ENCODE data around the gene TOMM20L.

The TOMM20L gene

DNA sequence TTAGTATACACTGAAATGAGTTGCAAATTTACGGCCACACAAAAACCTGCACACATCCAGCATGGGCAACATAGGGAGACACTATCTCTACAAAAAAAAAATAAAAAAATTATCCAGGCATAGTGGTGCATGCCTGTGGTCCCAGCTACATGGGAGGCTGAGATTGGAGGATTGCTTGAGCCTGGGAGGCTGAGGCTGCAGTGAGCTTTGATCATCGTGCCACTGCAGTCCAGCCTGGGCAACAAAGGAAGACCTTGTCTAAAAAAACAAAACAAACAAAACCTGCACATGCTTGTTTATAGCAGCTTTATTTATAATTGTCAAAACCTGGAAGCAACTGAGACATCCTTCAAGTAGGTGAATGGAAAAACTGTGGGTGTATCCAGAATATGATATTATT, 4.9 kb upstream of the TOMM20L start:
- Histone ChIP-seq H3K4me1 (no peaks in the 10 kb centered on the region), H3K79me2 (no peaks in the 10 kb centered on the region), H3K36me3 (ENCODE audit: control insufficient read depth, insufficient read depth, low read length) (no peaks in the 10 kb centered on the region), H3K9me3 (ENCODE audit: control insufficient read depth, low read length) (no peaks in the 10 kb centered on the region), H3K9ac (no peak overlapping the region), H3K27ac (no peak overlapping the region), H3K4me3 (ENCODE audit: low read depth, low read length) (no peak overlapping the region), H2AFZ (no peak overlapping the region), H3K4me2 (ENCODE audit: low read length) (no peak overlapping the region), H3K27me3 (ENCODE audit: control insufficient read depth, insufficient read depth, low read length) (no peaks in the 10 kb centered on the region)
- TF ChIP-seq, protein P1, sequence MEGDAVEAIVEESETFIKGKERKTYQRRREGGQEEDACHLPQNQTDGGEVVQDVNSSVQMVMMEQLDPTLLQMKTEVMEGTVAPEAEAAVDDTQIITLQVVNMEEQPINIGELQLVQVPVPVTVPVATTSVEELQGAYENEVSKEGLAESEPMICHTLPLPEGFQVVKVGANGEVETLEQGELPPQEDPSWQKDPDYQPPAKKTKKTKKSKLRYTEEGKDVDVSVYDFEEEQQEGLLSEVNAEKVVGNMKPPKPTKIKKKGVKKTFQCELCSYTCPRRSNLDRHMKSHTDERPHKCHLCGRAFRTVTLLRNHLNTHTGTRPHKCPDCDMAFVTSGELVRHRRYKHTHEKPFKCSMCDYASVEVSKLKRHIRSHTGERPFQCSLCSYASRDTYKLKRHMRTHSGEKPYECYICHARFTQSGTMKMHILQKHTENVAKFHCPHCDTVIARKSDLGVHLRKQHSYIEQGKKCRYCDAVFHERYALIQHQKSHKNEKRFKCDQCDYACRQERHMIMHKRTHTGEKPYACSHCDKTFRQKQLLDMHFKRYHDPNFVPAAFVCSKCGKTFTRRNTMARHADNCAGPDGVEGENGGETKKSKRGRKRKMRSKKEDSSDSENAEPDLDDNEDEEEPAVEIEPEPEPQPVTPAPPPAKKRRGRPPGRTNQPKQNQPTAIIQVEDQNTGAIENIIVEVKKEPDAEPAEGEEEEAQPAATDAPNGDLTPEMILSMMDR (IDR thresholded peaks at IDR 0.05) = no peak

DNA sequence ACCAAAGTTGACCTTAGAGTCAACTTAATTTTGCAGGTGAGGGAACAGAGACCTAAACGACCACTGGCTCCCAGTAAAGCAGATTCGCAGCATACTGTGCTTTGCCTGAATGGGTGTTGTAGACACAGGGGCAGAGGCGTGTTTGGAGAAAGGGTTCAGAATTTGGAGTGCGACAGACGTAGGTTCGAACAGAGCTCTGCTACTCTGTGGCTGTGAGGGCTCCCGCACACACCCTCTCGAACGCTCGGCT, 243 bp upstream of the TOMM20L start:
- Histone ChIP-seq H3K36me3 (ENCODE audit: control insufficient read depth, insufficient read depth, low read length) (no peaks in the 10 kb centered on the region), H3K4me3 (ENCODE audit: low read depth, low read length) (peak overlapping the region; percentile 45), H2AFZ (peak overlapping the region; percentile 99), H3K27me3 (ENCODE audit: control insufficient read depth, insufficient read depth, low read length) (no peaks in the 10 kb centered on the region), H3K4me2 (ENCODE audit: low read length) (peak overlapping the region; percentile 67), H3K9ac (no peak overlapping the region), H3K4me1 (no peaks in the 10 kb centered on the region), H3K27ac (no peak overlapping the region), H3K9me3 (ENCODE audit: control insufficient read depth, low read length) (no peaks in the 10 kb centered on the region), H3K79me2 (no peaks in the 10 kb centered on the region)
- TF ChIP-seq, protein P1 (IDR thresholded peaks at IDR 0.05) = no peak

DNA sequence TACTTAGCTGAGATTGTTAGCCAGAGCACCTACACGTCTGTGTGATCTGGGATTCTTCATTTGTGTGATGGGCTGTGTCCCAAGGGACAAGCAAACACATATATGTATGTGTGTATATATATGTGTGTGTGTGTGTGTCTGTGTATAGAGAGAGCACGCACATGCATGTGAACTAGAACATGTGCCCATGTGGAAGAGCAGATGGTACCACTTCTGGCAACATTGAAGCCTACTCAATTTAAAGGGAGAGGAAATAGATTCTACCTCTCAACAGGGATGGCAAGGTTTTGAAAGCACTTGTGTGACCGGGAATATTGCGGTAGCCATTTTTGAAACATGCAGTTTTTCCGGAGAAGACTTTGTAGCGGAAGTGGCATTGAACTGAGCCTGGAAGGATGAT, 1.4 kb downstream of the TOMM20L start:
- H2AFZ ChIP-seq = no peak overlapping the region
- H3K79me2 ChIP-seq = no peaks in the 10 kb centered on the region
- no peaks in the 10 kb centered on the region for H3K36me3 ChIP-seq (ENCODE audit: control insufficient read depth, insufficient read depth, low read length)
- H3K27ac ChIP-seq = no peak overlapping the region
- TF ChIP-seq, protein P1 (IDR thresholded peaks at IDR 0.05) = no peak
- no peaks in the 10 kb centered on the region for H3K9me3 ChIP-seq (ENCODE audit: control insufficient read depth, low read length)
- H3K27me3 ChIP-seq (ENCODE audit: control insufficient read depth, insufficient read depth, low read length) = no peaks in the 10 kb centered on the region
- no peak overlapping the region for H3K4me3 ChIP-seq (ENCODE audit: low read depth, low read length)
- no peaks in the 10 kb centered on the region for H3K4me1 ChIP-seq
- no peak overlapping the region for H3K4me2 ChIP-seq (ENCODE audit: low read length)
- H3K9ac ChIP-seq = no peak overlapping the region

DNA sequence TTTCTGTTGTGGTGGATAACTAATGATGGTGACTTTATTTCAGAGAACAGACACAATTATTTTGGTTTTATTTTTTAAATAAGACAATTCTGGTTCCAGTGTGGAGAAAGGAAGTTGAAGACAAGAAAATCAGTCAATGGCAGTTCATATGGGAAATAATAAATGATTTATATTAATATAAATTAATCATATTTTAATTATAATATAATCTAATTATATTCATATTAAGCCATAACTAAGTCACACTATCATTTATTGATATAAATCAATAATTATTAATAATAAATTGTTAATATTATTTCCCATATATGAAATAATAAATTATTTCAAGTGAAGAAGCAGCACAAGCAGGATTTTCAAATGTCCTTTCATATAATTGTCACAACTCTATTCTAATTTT, 2.8 kb downstream of the TOMM20L start:
- Histone ChIP-seq H3K27me3 (ENCODE audit: control insufficient read depth, insufficient read depth, low read length) (no peaks in the 10 kb centered on the region), H3K9ac (no peak overlapping the region), H3K4me3 (ENCODE audit: low read depth, low read length) (no peak overlapping the region), H3K36me3 (ENCODE audit: control insufficient read depth, insufficient read depth, low read length) (no peaks in the 10 kb centered on the region), H3K4me1 (no peaks in the 10 kb centered on the region), H3K4me2 (ENCODE audit: low read length) (no peak overlapping the region), H3K27ac (no peak overlapping the region), H2AFZ (no peak overlapping the region), H3K79me2 (no peaks in the 10 kb centered on the region), H3K9me3 (ENCODE audit: control insufficient read depth, low read length) (no peaks in the 10 kb centered on the region)
- TF ChIP-seq, protein P1 (IDR thresholded peaks at IDR 0.05) = no peak

DNA sequence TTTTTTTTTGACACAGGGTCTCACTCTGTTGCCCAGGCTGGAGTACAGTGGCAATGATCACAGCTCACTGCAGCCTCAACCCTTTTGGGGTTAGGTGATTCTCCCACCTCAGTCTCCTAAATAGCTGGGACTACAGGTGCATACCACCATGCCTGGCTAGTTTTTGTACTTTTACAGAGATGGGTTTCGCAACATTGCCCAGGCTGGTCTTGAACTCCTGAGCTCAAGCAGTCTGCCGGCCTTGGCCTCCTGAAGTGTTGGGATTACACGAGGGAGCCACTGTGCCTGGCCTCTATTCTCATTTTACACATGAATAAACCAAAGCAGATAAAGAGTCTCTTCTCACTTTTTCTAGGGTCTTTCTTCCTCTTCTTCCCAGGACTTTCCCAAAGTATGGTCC, 3.2 kb downstream of the TOMM20L start:
- H3K9me3 ChIP-seq (ENCODE audit: control insufficient read depth, low read length) = no peaks in the 10 kb centered on the region
- H3K27ac ChIP-seq = no peak overlapping the region
- H3K4me3 ChIP-seq (ENCODE audit: low read depth, low read length) = no peak overlapping the region
- H2AFZ ChIP-seq = no peak overlapping the region
- no peaks in the 10 kb centered on the region for H3K4me1 ChIP-seq
- TF ChIP-seq, protein P1 (IDR thresholded peaks at IDR 0.05) = no peak
- H3K36me3 ChIP-seq (ENCODE audit: control insufficient read depth, insufficient read depth, low read length) = no peaks in the 10 kb centered on the region
- H3K27me3 ChIP-seq (ENCODE audit: control insufficient read depth, insufficient read depth, low read length) = no peaks in the 10 kb centered on the region
- no peaks in the 10 kb centered on the region for H3K79me2 ChIP-seq
- no peak overlapping the region for H3K4me2 ChIP-seq (ENCODE audit: low read length)
- no peak overlapping the region for H3K9ac ChIP-seq

Data from parathyroid adenoma (tissue), 2 donors.